Ectodermal cell (in vitro differentiated cells): Measurements from ENCODE around the gene MBOAT1.

Source experiments
- H3K27ac ChIP-seq: 2 replicates; pipeline ENCODE4 v1.7.0; 2013; ENCODE audit warnings: mild to moderate bottlenecking, low read depth, low read length; ENCODE audit not compliant: insufficient read depth, poor library complexity, severe bottlenecking
- H3K27me3 ChIP-seq: 2 replicates; pipeline ENCODE4 v1.7.0; 2013; ENCODE audit warnings: mild to moderate bottlenecking, low read length; ENCODE audit not compliant: insufficient read depth, control insufficient read depth, poor library complexity, severe bottlenecking
- H3K36me3 ChIP-seq: one replicate; pipeline ENCODE4 v1.7.0; 2013; ENCODE audit warnings: low read length; ENCODE audit not compliant: control insufficient read depth, insufficient read depth
- H3K4me1 ChIP-seq: one replicate; pipeline ENCODE4 v1.7.0; 2013; ENCODE audit warnings: low read length; ENCODE audit not compliant: control insufficient read depth, insufficient read depth
- H3K4me3 ChIP-seq: 2 replicates; pipeline ENCODE4 v1.7.0; 2013; ENCODE audit warnings: low read depth, low read length, control low read depth; ENCODE audit not compliant: insufficient read depth
- H3K9me3 ChIP-seq: 2 replicates; pipeline ENCODE4 v1.7.0; 2013; ENCODE audit warnings: mild to moderate bottlenecking, low read length, moderate library complexity; ENCODE audit not compliant: control insufficient read depth
- WGBS, 2 experiments: methylation state at CpG; one replicate each; pipeline ENCODE4 v1.1.7; 2013; ENCODE audit warnings: missing lambda C conversion rate in 2 of 2; 5-methylcytosine and 5-hydroxymethylcytosine counted together

Gene MBOAT1

DNA sequence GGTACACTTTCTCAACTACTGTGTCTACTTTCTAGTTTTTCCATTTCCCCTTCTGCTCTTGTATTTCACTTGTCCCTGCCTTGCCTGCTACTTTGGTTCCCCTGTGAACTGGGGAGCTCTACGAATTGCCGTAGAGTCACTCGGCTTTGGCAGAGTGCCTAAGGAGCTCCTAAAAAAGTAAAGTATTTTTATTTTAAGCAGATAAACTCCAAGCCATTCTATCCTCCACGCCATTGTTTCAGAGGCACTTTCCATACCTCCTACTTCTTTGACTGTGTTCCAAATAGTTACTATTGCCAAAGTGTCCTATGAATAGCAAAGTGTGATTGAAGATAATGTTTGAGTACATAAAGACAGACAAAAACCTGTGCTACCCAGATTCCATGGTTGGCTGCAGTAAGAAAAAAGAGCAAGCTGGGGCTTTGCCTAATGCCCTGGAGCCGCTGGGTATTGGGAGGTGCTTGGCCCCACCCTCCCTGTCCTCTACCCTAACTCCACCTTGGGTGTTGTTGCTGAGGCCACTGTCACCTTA is 5.1 kb upstream of the MBOAT1 start:
- Histone ChIP-seq H3K36me3 (no peaks in the 10 kb centered on the region), H3K27me3 (peaks cover 15% of the 10 kb centered on the region), H3K9me3 (no peaks in the 10 kb centered on the region), H3K4me1 (no peaks in the 10 kb centered on the region), H3K27ac (no peak overlapping the region), H3K4me3 (no peak overlapping the region)
- 81 to 89% methylated on average over 4 to 5 of the region's 5 CpGs for WGBS, 2 experiments

DNA sequence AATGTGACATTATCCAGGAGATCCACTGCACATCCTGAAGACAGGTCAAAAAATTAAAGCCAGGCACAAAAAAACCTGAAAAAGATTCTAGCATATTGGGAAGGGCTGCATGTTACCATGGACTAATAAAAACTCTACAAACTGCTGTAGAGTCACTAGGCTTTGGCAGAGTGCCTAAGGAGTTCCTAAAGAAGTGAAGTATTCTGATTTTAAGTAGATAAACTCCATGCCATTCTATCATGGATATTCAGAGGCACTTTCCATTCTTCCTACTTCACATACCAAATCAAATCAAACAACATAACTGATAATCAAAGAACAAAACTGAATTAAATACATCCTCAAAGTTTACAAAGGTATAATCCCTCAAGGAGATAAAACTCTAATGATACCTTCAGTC is 3.0 kb upstream of the MBOAT1 start:
- Histone ChIP-seq H3K4me1 (peaks cover 3% of the 10 kb centered on the region), H3K4me3 (no peak overlapping the region), H3K27me3 (peaks cover 35% of the 10 kb centered on the region), H3K27ac (no peak overlapping the region), H3K36me3 (no peaks in the 10 kb centered on the region), H3K9me3 (no peaks in the 10 kb centered on the region)

DNA sequence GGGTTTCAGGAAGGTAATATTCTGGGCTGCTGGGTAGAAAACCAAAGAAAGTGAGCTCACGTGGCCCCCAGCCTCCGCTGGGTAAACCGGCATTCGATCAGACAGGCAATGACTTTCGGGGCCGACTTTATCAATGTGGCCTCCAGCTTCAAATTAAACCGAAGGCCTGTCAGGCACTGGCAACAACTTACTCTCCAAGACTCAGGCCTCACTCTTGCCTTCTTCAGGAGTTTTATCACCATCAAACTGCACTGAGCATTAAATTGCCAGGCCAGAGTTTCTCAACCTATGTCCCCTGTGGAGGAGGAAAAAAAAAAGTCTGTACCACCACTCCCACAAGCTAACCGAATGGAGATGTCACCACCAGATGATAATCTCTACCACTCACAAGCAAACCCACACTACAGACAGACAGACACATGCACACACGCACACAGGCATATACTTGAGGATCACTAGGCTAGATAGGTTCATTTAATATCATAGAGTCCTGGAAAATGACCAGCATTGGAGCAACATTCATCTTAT is 1.1 kb upstream of the MBOAT1 start:
- Histone ChIP-seq H3K36me3 (no peaks in the 10 kb centered on the region), H3K9me3 (no peaks in the 10 kb centered on the region), H3K4me1 (peaks cover 3% of the 10 kb centered on the region), H3K27me3 (peaks cover 47% of the 10 kb centered on the region), H3K4me3 (no peak overlapping the region), H3K27ac (no peak overlapping the region)
- 55 to 56% methylated on average over 9 of the region's 9 CpGs for WGBS, 2 experiments

DNA sequence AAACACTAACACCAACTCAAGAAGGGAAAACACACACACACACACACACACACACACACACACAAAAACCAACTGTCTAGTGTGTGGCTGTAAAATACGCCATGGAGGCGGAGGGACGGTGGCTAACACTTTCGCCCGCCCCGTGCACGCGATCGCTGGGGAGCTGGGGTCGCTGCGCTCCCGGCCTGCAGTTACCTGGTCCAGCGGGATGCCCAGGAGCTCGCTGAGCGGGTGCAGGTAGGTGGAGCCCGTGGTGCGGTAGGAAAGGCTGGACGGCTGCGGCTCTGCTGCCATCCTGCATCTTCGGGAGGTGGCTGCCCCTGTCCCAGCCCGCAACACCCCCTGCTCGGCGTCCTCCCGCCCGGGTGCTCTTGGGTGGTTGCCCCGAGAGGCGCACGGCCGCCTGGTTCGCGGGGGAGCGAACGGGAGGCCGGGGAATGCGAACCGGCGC is 303 bp downstream of the MBOAT1 start:
- 0 to 1% methylated on average over 37 of the region's 37 CpGs for WGBS, 2 experiments

DNA sequence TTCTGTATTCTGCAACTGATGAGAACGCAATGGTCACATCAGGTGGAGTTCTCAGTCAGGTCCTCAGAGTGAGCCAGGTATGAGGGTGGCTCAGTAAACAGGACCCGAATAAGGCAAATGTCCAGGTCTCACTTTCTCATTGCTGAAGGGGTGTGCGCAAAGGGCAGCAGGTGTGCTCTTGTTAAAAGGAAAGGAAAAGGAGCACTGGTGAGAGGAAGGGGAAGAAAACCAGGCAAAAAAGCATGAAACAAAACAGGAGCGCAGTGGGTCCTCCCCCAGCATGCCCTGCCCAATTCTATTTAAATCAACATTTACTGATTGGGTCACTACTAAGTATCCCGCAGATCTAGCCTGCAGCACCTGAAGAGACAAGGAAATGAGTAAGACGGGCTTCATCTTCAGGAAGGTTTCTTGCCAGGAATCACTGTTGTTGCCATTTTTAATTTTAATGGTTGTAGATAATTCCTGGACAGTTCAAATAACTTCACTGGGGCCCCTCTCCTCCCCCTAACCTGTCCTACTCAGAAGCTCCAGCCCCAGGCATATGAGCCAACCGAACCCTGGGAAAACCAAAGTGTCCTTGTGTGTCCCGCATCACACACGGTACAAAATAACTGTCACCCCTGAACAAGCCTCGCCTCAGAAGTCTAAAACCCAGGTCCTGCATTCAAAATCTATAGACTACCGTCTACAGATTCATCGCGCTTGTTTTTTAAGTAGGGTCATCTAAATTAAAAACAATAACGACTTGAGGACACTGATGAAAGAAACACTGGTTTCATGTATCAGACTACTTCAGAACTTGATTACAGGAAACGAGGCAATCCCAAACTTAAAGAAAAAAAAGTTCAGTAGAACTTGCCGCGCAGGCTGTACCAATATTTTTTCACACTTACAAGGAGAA is 980 bp downstream of the MBOAT1 start:
- no peak overlapping the region for H3K27ac ChIP-seq
- peaks cover 3% of the 10 kb centered on the region for H3K4me1 ChIP-seq
- no peaks in the 10 kb centered on the region for H3K36me3 ChIP-seq
- WGBS, 2 experiments, result 12% methylated on average over 17 of the region's 17 CpGs
- no peaks in the 10 kb centered on the region for H3K9me3 ChIP-seq
- H3K27me3 ChIP-seq, result peaks cover 47% of the 10 kb centered on the region
- peak overlapping the region; percentile 57 for H3K4me3 ChIP-seq

More for the DNA sequence above, 303 bp downstream of the MBOAT1 start:
- Histone ChIP-seq H3K9me3 (no peaks in the 10 kb centered on the region), H3K27ac (no peak overlapping the region), H3K4me1 (peaks cover 3% of the 10 kb centered on the region), H3K4me3 (peak overlapping the region; percentile 57), H3K27me3 (peaks cover 47% of the 10 kb centered on the region), H3K36me3 (no peaks in the 10 kb centered on the region)

DNA sequence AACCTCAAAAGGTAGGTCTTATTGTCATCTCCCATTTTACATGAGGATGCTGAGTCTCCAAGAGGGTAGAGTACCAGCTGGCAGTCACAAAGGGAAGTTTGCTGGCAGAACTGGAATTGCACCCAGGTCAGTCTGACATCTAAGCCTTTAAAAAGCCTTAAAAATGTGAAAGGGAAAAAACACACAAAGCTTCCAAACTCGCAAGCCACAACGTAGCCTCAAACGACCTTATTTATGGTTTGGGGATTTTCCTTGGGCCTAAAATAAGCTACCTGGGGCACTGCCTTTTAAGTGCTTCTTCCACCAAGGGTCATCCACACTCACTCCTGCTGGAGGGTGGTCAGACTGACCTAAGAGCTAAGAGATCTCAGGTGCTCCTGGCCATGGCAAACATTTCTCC is 2.1 kb downstream of the MBOAT1 start:
- Histone ChIP-seq H3K27me3 (peaks cover 47% of the 10 kb centered on the region), H3K27ac (no peak overlapping the region), H3K9me3 (no peaks in the 10 kb centered on the region), H3K4me1 (peaks cover 3% of the 10 kb centered on the region), H3K36me3 (no peaks in the 10 kb centered on the region), H3K4me3 (no peak overlapping the region)
- WGBS, 2 experiments, result 74 to 76% methylated on average over 3 of the region's 3 CpGs

DNA sequence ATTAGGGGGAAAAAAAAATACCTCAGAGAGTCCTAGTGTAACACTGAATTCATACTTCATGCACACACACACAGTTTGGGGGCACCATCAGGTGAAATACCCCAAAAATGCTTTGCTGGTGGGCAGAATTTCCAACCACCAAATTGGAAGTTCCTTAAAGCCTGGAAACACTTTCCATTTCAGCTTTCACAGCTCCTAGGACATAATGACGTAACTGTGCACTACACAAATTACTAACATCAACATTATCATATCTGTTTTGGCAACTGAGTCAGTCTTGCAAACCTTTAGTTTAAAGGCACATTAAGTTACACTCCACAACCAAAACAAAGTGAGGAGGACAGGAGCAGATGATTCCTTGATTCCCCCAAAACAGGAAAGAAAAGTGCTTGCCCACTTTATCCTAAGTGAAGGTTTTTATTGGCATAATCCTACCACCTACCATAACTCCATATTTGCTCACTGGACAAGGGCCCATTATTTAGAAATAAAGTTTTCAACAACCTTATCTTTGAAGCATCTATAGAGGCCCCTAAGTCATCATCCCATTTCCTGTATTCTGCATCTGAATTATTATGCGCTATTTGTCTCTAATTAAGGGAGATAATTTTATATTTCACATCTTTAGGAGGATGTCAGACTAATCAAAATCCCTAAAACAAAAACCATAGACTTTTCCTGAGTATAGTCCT is 3.4 kb downstream of the MBOAT1 start:
- no peaks in the 10 kb centered on the region for H3K9me3 ChIP-seq
- WGBS, 2 experiments, result 91 to 96% methylated on average over 1 of the region's 2 CpGs
- no peaks in the 10 kb centered on the region for H3K36me3 ChIP-seq
- H3K27ac ChIP-seq, result no peak overlapping the region
- H3K4me1 ChIP-seq, result peaks cover 3% of the 10 kb centered on the region
- H3K4me3 ChIP-seq, result no peak overlapping the region
- H3K27me3 ChIP-seq, result peaks cover 47% of the 10 kb centered on the region

DNA sequence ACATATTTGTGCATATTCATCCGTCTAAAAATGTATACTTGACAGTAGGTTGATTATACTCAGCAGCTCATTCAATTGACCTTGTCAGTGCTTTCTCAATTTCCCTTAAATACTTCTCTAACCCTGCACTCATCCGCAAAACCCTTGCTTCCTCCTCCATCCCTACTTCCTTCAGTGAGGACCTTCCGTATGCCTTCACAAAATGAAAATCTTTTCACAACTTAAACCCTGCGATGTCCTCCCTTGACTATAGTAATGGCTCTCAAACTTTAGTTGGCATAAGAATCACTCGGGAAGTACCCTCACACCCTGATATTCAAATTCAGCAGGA is 5.2 kb downstream of the MBOAT1 start:
- Histone ChIP-seq H3K27ac (no peak overlapping the region), H3K4me3 (no peak overlapping the region), H3K4me1 (peaks cover 3% of the 10 kb centered on the region), H3K27me3 (peaks cover 29% of the 10 kb centered on the region), H3K36me3 (no peaks in the 10 kb centered on the region), H3K9me3 (no peaks in the 10 kb centered on the region)
- 87 to 91% methylated on average over 5 of the region's 5 CpGs for WGBS, 2 experiments

DNA sequence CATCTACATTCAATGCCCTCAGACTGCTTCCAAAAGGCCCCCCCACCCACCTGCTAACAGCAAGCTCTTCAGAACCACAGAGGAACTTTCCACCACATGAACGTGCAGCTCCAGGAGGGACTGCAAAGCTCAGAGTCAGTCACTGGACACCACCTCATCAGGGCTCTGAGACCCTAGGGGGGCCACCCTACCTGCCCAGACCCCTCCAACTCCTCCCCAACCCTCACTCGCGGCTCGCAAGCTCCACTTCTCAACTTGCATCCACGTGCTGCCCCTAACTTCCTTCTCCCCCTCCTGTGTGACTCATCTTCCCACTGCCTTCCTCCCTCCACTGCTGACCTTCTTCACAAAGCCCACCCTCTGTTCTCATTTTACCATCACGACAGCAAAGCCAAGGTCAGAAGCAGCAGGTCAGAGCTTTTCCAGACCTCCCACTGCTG is 6.5 kb downstream of the MBOAT1 start:
- Histone ChIP-seq H3K9me3 (no peaks in the 10 kb centered on the region), H3K27ac (no peak overlapping the region), H3K4me1 (no peaks in the 10 kb centered on the region), H3K27me3 (peaks cover 16% of the 10 kb centered on the region), H3K4me3 (no peak overlapping the region), H3K36me3 (no peaks in the 10 kb centered on the region)
- 59 to 65% methylated on average over 6 of the region's 6 CpGs for WGBS, 2 experiments

DNA sequence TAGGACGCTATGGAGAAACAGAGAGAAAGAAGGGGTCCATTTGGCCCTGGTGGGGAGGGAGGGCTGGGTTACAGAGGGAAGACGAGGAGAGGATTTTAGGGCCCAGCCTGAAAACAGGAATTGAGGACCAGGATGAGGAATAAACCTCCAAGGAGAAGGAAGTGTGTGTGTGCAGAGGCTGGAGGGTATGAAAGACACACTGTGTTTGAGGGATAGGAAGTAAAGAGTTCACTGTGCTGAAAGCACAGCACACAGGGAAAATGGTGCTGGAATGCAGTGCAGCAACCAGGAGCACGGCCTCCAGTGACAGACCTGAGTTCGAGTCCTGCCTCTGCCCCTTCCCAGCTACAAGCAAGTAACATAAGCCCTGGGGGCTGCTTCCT is 7.8 kb downstream of the MBOAT1 start:
- 90 to 91% methylated on average over 4 of the region's 4 CpGs for WGBS, 2 experiments
- no peaks in the 10 kb centered on the region for H3K36me3 ChIP-seq
- no peak overlapping the region for H3K27ac ChIP-seq
- H3K9me3 ChIP-seq, result no peaks in the 10 kb centered on the region
- no peaks in the 10 kb centered on the region for H3K4me1 ChIP-seq
- no peak overlapping the region for H3K4me3 ChIP-seq
- H3K27me3 ChIP-seq, result peaks cover 4% of the 10 kb centered on the region
